ENCODE measurements around the gene OVAAL.

The OVAAL gene

DNA sequence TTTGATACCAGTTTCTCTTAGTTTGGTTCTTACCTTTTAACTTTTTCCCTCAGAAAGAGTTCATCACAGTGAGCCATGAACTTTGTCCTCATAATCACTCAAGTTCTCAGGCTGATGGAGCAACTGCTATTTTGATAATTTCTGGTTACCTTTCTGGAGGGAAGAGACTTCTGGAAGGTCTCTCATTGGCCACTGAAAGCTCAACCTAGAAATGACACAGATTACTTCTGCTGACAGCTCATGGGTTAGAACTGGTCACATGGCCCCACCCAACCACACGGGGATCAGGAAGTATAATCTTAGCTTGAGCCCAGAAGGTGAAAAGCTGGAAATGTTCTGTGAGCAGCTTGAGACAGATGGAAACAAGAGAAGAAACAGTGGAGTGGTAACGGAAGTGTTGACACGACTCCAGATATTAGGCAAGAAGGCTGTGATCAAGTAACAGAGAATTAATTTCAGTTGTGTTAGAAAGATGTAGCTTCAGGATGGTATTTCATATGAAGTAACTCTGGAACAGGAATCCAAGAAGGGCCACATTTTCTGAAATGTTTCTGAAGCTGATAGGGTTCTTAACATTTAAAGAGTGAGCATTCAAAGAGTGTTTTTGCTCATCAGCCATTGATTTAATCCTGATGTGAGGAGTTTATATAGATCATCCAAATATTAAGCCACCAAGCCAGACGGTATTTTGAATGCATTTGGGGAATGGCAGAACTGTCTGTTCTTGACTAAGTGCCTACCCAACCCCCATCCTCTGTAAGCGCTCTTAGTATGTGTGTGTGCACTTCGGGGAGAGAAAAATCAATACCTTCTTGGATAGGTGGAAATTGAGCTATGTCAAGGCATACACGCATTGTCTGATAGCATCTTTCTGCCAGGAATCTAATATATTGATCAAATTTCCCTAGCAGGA, 51.1 kb downstream of the OVAAL start:
- DNase-seq (ENCODE audit: low spot score) = no peak

DNA sequence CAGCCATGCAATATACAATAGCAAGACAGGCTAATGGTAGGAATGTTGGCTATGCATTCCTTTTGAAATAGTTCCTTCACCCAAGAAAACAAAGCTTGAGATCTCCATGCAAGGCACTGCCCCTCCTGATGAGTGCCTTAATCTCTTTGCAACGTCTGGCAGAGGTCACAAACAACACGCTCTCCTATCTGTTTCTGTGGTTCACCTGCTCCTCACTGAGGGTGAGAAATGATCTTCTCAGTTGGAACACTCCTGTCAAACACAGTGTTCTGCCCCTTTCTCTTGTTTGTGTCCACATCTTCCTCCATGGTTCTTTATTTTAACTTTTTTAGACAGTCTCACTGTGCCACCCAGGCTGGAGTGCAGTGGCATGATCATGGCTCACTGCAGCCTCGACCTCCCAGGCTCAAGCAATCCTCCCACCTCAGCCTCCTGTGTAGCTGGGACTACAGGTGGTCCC, 51.8 kb downstream of the OVAAL start:
- no peak for DNase-seq (ENCODE audit: low spot score)

DNA sequence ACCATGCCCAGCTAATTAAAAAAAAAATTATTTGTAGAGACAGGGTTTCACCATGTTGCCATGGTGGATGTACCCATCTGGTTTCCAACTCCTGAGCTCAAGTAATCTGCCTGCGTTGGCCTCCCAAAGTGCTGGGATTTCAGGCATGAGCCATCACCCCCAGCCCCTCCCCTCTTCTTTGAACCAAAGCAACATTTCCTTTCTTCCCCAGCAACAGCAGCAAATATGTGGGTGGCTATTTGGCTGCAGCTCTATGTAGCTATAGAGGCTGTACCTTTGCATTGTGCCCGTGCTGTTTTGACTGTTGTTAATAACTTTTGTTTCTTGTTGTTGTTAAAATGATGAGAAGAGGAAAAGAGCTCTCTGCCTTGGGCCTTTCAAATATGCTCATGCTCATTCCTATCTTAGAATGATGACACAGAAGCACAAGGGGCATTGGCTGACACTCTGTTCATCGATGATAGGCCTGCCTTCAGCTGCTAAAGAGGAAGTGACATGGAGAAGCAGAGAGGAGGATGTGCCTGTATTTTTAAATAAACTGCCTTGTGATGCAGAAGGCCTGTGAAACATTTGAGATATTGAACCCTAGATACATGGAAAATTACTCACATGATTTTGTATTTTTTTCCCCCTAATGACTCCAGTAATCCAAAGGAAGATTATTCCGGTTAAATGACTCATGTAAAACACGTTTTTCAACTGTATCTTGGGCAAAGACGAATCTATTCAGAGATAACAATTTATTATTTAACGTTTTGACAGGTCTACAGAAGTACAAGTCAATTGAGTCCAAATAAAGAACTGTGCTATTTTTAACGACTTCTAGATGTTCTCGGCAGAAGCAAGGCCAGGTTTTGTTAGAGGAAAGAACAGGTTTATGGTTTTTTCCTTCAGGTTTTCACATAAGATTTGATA, 52.5 kb downstream of the OVAAL start:
- DNase-seq (ENCODE audit: low spot score) = no peak

DNA sequence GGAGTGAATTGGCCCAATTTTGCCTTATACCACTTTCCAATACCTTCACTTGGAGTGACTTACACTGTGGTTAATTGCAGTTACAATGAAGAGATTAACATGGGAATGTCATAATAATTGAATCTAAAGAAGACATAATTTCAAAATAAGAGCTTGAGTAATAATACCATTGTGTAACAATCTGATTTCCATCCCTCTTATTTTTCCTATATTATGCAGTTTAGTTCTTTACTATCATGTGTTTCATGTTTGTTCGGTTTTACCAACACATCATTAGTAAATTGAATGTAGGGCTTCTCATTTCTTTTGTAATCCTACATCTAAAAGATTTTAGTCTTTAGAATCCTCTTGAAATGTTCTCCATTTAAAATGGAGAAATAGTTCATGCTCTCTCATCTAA, 53.9 kb downstream of the OVAAL start:
- no peak for DNase-seq (ENCODE audit: low spot score)

DNA sequence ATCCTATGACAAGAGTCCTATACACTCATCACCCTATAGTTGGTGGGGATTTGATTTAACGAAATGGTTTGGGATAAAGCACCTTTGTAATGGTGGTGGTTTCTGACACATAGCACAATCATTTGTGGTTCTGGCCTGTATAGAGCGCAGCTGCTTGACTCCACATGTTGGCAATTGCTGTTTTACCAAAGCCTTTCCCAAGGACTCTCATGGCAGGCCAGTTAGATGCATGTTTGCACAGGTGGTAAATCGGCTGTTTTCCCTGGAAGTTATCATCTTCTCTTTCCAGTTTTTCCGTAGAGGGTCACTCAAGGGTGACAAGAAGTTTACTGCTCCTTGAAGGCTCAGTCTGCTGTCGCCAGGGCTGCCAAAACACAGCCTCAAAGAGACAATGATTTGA, 56.0 kb downstream of the OVAAL start:
- DNase-seq (ENCODE audit: low spot score) = no peak

DNA sequence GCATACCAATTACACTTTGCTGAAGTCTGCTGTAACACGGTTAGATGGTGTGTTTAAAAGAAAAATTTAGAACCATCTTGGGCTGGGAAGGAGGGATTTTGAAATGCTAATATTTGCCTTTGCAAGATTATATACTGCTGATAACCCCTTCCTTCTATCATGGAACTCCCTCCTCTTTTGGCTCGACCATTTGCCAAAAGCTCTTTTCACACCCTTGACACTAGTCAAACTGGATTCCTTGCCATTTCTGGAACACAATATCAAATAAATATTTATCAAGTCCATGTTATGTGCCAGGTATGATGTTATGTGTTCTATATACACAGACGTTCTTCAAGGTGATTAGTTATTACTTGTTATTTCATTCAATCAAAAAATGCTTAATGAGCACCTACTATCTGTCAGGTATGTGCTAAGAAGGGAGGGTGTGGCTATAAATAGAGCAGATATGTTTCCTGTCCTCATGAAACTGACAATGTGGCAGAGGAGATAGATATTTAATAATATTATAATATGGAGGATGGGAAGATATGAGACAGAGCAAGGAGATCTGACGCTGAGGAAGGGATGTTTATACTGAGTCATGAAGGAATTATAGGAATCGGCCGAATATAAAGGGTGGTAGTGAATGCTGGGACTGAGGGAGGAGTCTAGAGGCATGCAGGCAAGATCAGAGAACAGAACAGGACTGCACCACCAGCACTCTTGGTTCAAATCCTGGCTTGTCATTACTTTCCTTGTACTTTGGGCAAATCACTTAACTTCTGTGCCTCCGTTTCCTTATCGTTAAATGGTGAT, 56.9 kb downstream of the OVAAL start:
- DNase-seq (ENCODE audit: low spot score) = no peak

All from cerebellar cortex (tissue), 1 donor.